CD14-positive monocyte (primary cell): Measurements from ENCODE around the gene HM13. TPM values are rescaled to one million over a fixed set of nuclear protein-coding genes. Genes with fewer than 3 reads are reported as not detected.

Experiments used
- DNase-seq, 3 donors: peaks; one replicate each; pipeline ENCODE4 v3.0.0-alpha.2; 2011 to 2022
- H2AFZ ChIP-seq: 2 replicates; pipeline ENCODE4 v1.6.0; 2012; ENCODE audit warnings: mild to moderate bottlenecking, low read depth, low read length, inconsistent platforms; ENCODE audit not compliant: insufficient read depth, poor library complexity, severe bottlenecking
- H3K27ac ChIP-seq, 2 donors: 1 replicate in 1 of 2; 2 replicates in 1 of 2; pipeline ENCODE4 v1.5.1; 2012 to 2013; ENCODE audit warnings: low read length in 2 of 2, control low read depth in 1 of 2, inconsistent platforms in 1 of 2, low read depth in 1 of 2, mild to moderate bottlenecking in 1 of 2
- H3K27me3 ChIP-seq, 2 donors: one replicate each; pipeline versions ENCODE4 v1.6.0 to v1.6.1; 2011 to 2013; ENCODE audit warnings: low read length in 2 of 2; ENCODE audit not compliant: control insufficient read depth in 2 of 2, insufficient read depth in 2 of 2
- H3K36me3 ChIP-seq, 2 donors: replicated peaks in 1 of 2; 1 replicate in 1 of 2; 2 replicates in 1 of 2; pipeline versions ENCODE4 v1.5.1 to v1.6.1; 2012 to 2013; ENCODE audit warnings: low read length in 2 of 2, control low read depth in 1 of 2, inconsistent platforms in 1 of 2, mild to moderate bottlenecking in 1 of 2; ENCODE audit not compliant: insufficient read depth in 2 of 2, control insufficient read depth in 1 of 2
- H3K4me1 ChIP-seq, 2 donors: 1 replicate in 1 of 2; 2 replicates in 1 of 2; pipeline versions ENCODE4 v1.5.1 to v1.6.1; 2012 to 2013; ENCODE audit warnings: low read length in 2 of 2, control low read depth in 1 of 2, inconsistent platforms in 1 of 2, mild to moderate bottlenecking in 1 of 2, moderate library complexity in 1 of 2; ENCODE audit not compliant: insufficient read depth in 2 of 2, control insufficient read depth in 1 of 2
- H3K4me2 ChIP-seq: replicated peaks from 2 replicates; pipeline ENCODE3; 2012; ENCODE audit warnings: low read length, moderate library complexity, mild to moderate bottlenecking; ENCODE audit not compliant: poor library complexity, severe bottlenecking; ENCODE audit errors: extremely low read depth
- H3K4me3 ChIP-seq, 3 experiments: fragments of 200-600 bp in 1 of 3; sonication (generic) in 1 of 3; replicated peaks in 1 of 3; 1 replicate in 2 of 3; 2 replicates in 1 of 3; pipeline ENCODE4 v1.5.1; 2011 to 2013; ENCODE audit warnings: low read length in 3 of 3, mild to moderate bottlenecking in 3 of 3, control low read depth in 2 of 3, low read depth in 2 of 3, inconsistent platforms in 1 of 3, moderate library complexity in 1 of 3
- H3K79me2 ChIP-seq: 2 replicates; pipeline ENCODE4 v1.6.0; 2012; ENCODE audit warnings: mild to moderate bottlenecking, control low read depth, inconsistent platforms, low read length, moderate library complexity; ENCODE audit not compliant: insufficient read depth
- H3K9ac ChIP-seq: 2 replicates; pipeline ENCODE4 v1.6.0; 2017; ENCODE audit warnings: low read length, mild to moderate bottlenecking; ENCODE audit not compliant: insufficient read depth, poor library complexity, severe bottlenecking
- H3K9me3 ChIP-seq, 2 donors: replicated peaks in 1 of 2; 1 replicate in 1 of 2; 2 replicates in 1 of 2; pipeline versions ENCODE4 v1.5.1 to v1.6.1; 2012 to 2013; ENCODE audit warnings: low read length in 2 of 2, control low read depth in 1 of 2; ENCODE audit not compliant: control insufficient read depth in 1 of 2, insufficient read depth in 1 of 2
- H4K20me1 ChIP-seq: 2 replicates; pipeline ENCODE4 v1.6.0; 2012; ENCODE audit warnings: mild to moderate bottlenecking, low read length, control low read depth, moderate library complexity; ENCODE audit not compliant: insufficient read depth
- H3K27ac Mint-ChIP-seq, 7 donors: one replicate each; pipeline ENCODE4 v1.8.0; 2020; ENCODE audit warnings: mild to moderate bottlenecking in 7 of 7, mixed read lengths in 7 of 7, moderate library complexity in 6 of 7, inconsistent platforms in 2 of 7
- H3K27me3 Mint-ChIP-seq, 3 donors: one replicate each; pipeline ENCODE4 v1.8.0; 2021 to 2022; ENCODE audit warnings: low read depth in 3 of 3, mild to moderate bottlenecking in 3 of 3, mixed read lengths in 3 of 3, moderate library complexity in 3 of 3, inconsistent platforms in 1 of 3
- H3K36me3 Mint-ChIP-seq, 2 donors: one replicate each; pipeline ENCODE4 v1.8.0; 2020; ENCODE audit warnings: mixed read lengths in 2 of 2, inconsistent platforms in 1 of 2, mild to moderate bottlenecking in 1 of 2
- H3K4me1 Mint-ChIP-seq: one replicate; pipeline ENCODE4 v1.8.0; 2020; ENCODE audit warnings: mild to moderate bottlenecking, mixed read lengths
- H3K4me3 Mint-ChIP-seq, 2 donors: one replicate each; pipeline ENCODE4 v1.8.0; 2020; ENCODE audit warnings: mild to moderate bottlenecking in 2 of 2, mixed read lengths in 2 of 2, moderate library complexity in 1 of 2
- H3K9me3 Mint-ChIP-seq, 7 donors: one replicate each; pipeline ENCODE4 v1.8.0; 2020 to 2022; ENCODE audit warnings: mixed read lengths in 7 of 7, mild to moderate bottlenecking in 6 of 7, moderate library complexity in 6 of 7, inconsistent platforms in 2 of 7
- WGBS: methylation state at CpG from one replicate; pipeline ENCODE4 v1.1.5; 2013; ENCODE audit warnings: missing lambda C conversion rate; ENCODE audit not compliant: insufficient coverage; 5-methylcytosine and 5-hydroxymethylcytosine counted together
- intact Hi-C, 2 donors: fragments of 100-400 bp; cut with micrococcal nuclease; formaldehyde crosslinking; loops; one replicate each; pipeline versions ENCODE4 v1.15.0 to v1.15.1; 2023
- polyA plus RNA-seq, 3 donors: library from polyadenylated mRNA; depleted of rRNA in 1 of 3; unstranded in 2 of 3; stranded (reverse) in 1 of 3; fragments of 300-500 nt in 2 of 3; fragments of >200 nt in 1 of 3; fragmentation: Illumina TruSeq in 2 of 3; gene quantifications; 1 replicate in 2 of 3; 2 replicates in 1 of 3; pipeline ENCODE4 v1.2.3, GENCODE V29; 2012 to 2021
- TF ChIP-seq, protein P1 (sequence below): fragments of 200-600 bp; IDR thresholded peaks from one replicate; pipeline ENCODE4 v1.8.0; 2022; ENCODE audit warnings: antibody characterized with exemption, mild to moderate bottlenecking

Gene HM13
- polyA plus RNA-seq, 3 donors = 199 to 329 (median 320) TPM

DNA sequence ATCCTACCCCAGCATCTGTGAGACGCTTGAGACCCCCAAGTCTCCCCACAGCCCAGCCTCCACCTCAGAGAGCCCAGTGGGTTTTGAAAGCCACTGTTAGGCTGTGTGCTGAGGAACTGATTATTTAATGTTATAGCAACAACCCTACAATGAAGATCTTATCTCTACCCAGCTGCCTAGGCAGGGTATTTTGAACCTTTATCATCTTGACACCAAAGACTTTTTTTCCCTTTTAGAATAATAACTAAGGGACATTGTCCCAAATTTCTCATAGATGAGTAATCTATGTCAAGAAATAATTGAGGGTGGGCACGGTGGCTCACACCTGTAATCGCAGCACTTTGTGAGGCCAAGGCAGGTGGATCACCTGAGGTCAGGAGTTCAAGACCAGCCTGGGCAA is 26.2 kb downstream of the HM13 start:
- H3K9me3 Mint-ChIP-seq = no peaks in the 10 kb centered on the region
- TF ChIP-seq, protein P1, sequence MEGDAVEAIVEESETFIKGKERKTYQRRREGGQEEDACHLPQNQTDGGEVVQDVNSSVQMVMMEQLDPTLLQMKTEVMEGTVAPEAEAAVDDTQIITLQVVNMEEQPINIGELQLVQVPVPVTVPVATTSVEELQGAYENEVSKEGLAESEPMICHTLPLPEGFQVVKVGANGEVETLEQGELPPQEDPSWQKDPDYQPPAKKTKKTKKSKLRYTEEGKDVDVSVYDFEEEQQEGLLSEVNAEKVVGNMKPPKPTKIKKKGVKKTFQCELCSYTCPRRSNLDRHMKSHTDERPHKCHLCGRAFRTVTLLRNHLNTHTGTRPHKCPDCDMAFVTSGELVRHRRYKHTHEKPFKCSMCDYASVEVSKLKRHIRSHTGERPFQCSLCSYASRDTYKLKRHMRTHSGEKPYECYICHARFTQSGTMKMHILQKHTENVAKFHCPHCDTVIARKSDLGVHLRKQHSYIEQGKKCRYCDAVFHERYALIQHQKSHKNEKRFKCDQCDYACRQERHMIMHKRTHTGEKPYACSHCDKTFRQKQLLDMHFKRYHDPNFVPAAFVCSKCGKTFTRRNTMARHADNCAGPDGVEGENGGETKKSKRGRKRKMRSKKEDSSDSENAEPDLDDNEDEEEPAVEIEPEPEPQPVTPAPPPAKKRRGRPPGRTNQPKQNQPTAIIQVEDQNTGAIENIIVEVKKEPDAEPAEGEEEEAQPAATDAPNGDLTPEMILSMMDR = no peak
- Histone ChIP-seq H3K27ac (peak overlapping the region in 1 of 2 donors; percentile 14), H3K4me3 (no peak overlapping the region), H2AFZ (no peak overlapping the region), H3K4me1 (peaks cover 33 to 47% of the 10 kb centered on the region in 2 donors), H3K36me3 (peaks cover 73 to 96% of the 10 kb centered on the region in 2 donors), H3K79me2 (peaks cover 89% of the 10 kb centered on the region), H3K4me2 (no peak overlapping the region), H3K9me3 (no peaks in the 10 kb centered on the region), H4K20me1 (peaks cover 93% of the 10 kb centered on the region), H3K27me3 (no peaks in the 10 kb centered on the region), H3K9ac (no peak overlapping the region)
- DNase-seq = no peak
- no peaks in the 10 kb centered on the region for H3K27me3 Mint-ChIP-seq
- H3K27ac Mint-ChIP-seq = peak overlapping the region in 3 of 7 donors; percentile 42 to 88 (median 83)
- 100% methylated on average over 2 of the region's 3 CpGs for WGBS
- intact Hi-C loops = no loop called here
- H3K36me3 Mint-ChIP-seq = peaks cover 76 to 96% of the 10 kb centered on the region in 2 donors
- H3K4me3 Mint-ChIP-seq = no peak overlapping the region
- peaks cover 43% of the 10 kb centered on the region for H3K4me1 Mint-ChIP-seq

DNA sequence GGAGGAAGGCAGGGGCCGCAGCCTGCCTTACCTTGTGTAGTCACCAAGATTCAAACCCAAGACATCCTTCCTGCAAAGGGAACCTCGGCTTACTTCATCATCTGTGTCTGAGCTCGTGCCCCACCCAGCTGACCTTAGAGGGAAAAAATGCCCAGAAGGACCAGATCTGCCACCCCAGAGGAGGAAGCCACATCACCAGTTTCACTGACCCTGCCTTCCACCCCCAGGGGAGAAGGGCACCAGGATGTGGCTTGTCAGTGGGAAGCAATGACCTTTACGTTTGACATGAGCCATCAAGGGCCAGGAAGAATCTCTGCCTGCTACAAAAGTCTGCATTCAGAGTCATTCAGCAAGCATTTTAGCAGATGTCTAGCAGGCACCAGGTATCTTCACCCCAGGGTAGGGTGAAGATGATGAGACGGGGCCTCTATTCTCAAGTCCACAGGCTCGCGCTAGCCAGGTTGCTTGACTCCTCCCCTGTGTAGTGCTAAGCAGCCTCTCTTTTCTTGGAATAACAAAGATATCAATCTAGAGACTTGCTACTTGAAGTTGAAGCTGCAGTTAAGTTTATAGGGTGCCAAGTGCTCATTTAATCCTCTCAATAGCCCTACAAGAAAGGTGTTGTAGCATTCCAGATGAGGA is 28.1 kb downstream of the HM13 start:
- peaks cover 68 to 95% of the 10 kb centered on the region in 2 donors for H3K36me3 ChIP-seq
- WGBS = 0% methylated on average over 3 of the region's 7 CpGs

More for the DNA sequence above, 28.1 kb downstream of the HM13 start:
- H3K27me3 Mint-ChIP-seq = no peaks in the 10 kb centered on the region
- no peaks in the 10 kb centered on the region for H3K27me3 ChIP-seq
- no peak overlapping the region for H3K4me2 ChIP-seq
- no peak overlapping the region for H3K4me3 ChIP-seq
- H2AFZ ChIP-seq = no peak overlapping the region
- no peaks in the 10 kb centered on the region for H3K9me3 ChIP-seq
- peaks cover 35% of the 10 kb centered on the region for H3K4me1 Mint-ChIP-seq
- DNase-seq = peak in 2 of 3 donors; percentile 18 to 55
- intact Hi-C loops = no loop called here
- TF ChIP-seq, protein P1 = no peak
- H3K36me3 Mint-ChIP-seq = peaks cover 68 to 96% of the 10 kb centered on the region in 2 donors
- peak overlapping the region; percentile 73 to 94 (median 80) for H3K27ac Mint-ChIP-seq
- H3K9ac ChIP-seq = no peak overlapping the region
- peaks cover 82% of the 10 kb centered on the region for H4K20me1 ChIP-seq
- H3K9me3 Mint-ChIP-seq = no peaks in the 10 kb centered on the region
- peak overlapping the region in 1 of 2 donors; percentile 30 for H3K4me3 Mint-ChIP-seq
- H3K79me2 ChIP-seq = peaks cover 87% of the 10 kb centered on the region
- H3K27ac ChIP-seq = peak overlapping the region; percentile 58 to 80
- peaks cover 30 to 41% of the 10 kb centered on the region in 2 donors for H3K4me1 ChIP-seq
